Epidermal melanocyte (primary cell): ENCODE data around the gene CASK.
A peak's percentile ranks its signal among the peaks of the same experiment; 100 is the strongest.
"Not testable (repeated sequence)": the region's sequence is repeated elsewhere in the genome, so short reads cannot be mapped to it uniquely, and the experiment has no call there.

ENCODE experiments used
- DNase-seq: peaks from one replicate; pipeline ENCODE4 v3.0.0; 2011; ENCODE audit warnings: low spot score; ENCODE audit not compliant: insufficient read length

The CASK gene

DNA sequence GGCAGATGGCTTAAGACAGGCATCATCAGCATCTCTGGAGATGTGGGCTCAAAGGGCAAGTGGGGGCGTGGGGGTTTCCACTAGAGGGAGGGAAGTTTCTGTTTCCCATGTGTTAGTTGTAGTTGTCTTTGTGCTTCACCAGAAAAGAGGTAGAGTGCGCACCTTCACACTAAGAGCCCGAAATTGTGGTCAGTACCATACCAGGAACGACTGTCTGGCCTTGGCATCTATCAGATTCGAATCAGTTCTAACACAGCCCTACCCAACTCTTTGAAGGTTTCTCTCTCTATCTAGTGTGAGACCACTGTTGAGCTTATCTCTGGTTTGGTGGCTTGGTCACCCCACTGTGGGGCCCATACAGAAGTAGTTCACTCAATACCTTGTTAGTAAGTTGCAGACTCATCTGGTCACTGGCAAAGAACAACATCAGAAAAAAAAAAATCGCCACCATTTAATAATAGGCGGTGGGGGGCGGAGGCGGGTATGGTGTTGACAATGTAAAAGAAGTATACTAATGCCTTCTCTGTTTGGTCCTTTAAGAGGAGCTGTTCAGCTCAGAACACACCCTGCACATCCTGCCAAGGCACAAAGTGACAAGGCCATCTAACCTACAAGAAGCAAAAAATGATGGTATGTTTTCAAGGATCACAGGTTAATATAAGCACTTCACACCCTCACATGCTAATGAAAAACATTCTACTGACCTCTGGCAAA, 405.1 kb downstream of the CASK start:
- no peak for DNase-seq

DNA sequence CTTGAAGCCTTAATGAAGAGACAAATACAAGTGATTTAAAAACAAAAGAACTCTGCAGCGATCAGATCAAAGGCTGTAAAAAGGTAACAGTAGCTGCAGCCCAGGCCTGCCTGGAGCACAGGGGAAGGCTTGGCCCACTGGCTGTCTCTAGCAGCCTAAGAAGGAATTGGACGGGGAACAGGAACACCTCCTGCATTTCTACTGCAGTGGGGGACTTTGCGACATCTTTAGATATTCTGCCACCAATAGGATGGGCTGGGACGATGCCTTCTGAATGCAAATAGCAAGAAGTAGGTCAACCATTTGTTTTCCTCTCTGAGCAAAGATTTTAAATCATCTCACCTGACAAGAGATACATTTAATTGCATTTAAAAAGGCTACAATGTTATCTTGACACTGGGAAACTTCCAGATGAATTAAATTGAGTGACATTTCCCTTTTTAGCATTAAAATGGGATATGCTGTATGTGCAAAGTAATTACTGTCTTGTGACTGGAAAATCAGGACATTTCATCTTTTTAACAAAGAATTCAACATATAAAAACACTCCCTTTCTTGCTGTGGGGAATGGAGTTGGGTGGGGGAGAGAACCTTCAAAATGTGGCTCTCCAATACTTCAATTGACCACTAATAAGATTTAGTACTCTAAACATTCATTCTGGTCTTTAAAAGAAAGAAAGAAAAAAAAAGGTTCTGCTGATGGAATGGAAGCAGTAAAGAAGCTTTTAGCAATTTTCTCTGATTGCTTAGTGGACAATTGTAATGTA, 406.2 kb downstream of the CASK start:
- DNase-seq, result no peak

DNA sequence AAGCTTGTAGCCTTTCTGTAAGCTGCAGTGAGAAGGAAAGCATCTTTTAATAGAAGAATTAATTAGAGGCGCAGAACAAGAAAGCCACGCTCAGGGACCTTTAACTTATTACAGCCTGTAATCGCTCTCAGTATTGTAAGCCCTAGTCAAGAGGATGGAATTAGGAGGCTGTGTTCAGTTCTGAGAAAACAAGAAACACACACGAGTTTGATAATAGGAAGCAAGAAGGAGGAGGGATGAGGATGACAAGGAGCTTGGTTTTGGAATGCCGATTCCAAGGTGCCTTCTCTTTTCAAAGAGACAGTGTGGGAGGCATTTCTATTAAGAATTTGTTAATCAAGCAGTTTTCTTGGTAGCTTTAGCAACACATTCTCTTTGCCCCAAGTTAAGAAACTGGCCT, 406.9 kb downstream of the CASK start:
- no peak for DNase-seq

DNA sequence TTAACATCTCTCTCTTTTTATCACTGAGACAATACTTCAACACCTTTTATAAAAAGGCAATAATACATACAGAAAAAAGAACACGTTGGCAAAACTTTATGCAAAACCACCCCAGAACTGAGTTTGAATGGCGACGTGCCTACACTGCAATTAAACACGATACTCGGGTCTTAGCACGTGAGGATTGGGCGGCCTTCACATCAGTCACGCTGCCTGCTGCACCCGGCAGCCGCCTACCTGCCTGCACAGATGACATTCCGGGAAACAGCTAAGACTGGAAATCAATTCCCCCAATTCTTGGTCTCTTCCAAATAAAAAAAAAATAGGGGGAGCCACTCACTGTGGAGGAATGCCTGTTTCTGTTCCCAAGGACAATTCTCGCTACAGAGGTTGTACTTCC, 408.0 kb downstream of the CASK start:
- no peak for DNase-seq

DNA sequence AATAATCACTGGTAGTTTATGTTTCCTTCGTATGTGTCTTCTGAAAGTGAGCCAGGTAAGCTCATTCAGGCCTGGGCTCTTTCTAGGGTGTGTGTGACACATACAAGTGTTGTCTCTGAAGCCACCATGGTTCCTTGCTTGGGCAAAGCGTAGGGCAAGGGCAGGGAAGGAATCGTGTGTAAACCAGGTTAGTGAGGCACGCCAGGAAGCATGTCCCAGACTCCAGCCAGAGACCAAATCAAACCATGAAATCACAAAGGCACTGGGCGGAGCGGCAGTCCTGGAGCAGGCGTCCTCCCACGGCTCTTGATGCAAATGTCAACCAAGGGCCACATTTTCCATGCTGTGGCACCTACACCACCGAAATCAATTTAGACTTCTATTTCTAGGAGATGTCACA, 409.2 kb downstream of the CASK start:
- DNase-seq, result no peak

DNA sequence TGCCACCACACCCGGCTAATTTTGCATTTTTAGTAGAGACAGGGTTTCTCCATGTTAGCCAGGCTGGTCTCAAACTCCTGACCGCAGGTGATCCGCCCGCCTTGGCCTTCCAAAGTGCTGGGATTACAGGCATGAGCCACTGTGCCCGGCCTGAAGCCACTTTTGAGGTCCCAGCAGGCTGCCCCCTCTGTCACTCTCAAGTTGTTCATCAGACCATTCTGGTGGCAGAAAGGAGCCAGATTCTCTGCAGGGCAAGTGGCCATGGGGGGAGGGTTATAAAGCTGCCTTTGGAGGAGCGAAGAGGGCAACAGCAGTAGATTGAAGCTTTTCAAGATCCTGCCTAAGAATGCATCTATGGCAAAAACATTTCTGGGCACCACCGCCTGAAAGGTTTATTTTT, 410.5 kb downstream of the CASK start:
- DNase-seq, result not testable (repeated sequence)

DNA sequence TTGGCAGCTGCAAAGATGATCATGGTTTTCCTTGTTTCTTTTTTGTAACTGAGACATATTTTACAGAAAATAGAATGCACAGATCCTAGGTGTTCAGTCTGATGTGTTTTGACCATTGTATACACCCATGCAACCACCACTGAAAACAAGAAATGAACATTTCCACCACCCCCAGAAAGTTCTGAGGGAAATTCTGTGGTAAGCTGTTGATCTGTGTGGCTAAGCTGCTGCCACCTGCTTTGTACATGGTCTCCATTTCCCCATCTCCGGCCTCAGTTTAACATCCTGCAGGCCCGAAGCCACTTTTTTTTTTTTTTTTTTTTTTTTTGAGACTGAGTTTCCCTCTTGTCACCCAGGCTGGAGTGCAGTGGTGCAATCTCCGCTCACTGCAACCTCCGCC, 411.0 kb downstream of the CASK start:
- no peak for DNase-seq

DNA sequence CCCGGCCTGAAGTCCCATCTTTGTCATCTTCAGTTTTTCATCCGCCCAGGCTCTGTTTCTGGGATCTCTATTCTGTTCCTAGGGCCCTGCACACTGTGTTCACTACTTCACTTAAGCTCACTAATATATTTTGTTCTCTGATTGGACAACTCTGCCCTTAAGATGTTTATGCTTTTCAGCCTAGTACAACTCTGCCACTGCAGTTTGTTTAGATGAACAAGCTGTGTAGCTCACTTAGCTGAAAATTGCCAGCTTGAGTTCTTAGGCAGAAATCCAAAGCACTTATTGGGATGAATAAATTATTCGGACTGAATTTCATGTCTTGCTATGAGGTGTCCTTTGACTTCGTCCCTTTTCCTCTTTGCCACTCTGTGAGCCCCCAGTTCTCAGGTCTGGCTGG, 415.4 kb downstream of the CASK start:
- no peak for DNase-seq

DNA sequence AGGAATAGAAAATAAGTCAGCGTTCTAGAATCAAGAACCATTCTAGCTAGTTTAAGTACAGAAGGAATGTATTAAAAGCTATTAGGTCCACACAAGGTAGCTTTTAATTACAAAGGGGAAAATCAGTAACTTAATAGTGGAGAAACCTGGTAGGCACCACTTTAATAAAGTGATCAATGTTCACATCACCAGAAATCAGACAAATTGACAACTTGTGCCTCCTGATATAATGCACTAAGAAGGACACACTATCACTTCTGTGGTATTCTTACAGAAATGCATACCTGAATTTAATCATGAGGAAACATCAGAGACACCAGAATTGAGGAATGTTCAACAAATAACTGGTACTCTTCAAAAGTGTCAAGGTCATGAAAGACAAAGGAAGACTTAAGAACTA, 421.4 kb downstream of the CASK start:
- DNase-seq, result no peak

DNA sequence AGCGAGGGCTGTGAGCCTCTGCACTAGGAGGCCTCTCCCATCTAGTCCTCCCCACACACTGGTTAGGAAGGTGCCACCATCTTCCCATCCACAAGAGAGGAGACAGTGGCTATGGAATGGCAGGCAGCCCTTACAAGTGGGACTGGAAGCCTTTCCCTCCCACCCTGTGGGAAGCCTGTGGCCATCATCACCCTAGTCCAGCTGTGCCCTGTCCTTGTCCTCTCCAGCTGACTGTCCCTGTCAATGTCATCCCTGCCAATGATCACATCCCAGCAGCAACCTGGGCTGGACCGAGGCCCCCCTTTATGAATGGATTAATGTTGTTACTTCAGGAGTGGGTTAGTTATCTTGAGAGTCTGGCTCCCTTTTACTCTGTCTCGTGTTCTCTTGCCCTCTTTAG, 423.4 kb downstream of the CASK start:
- DNase-seq, result no peak

DNA sequence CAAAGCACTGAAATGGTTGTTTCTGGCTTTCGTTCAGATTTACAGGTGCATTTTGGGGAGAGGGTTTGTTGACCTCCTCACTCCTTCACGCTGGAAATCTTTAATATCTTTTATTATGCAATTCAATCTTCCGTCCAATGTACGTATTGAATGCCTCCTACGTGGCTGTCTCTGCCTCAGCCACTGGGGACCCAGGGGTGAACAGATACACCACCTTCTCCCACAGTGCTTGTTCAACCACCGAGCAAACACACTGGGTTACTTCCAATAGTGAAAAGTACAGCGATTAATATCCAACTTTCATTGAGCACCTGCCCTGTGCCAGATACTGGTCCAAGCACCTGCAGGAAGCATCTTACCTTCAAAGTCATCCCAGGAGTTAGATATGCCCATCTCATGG, 424.2 kb downstream of the CASK start:
- DNase-seq, result no peak

DNA sequence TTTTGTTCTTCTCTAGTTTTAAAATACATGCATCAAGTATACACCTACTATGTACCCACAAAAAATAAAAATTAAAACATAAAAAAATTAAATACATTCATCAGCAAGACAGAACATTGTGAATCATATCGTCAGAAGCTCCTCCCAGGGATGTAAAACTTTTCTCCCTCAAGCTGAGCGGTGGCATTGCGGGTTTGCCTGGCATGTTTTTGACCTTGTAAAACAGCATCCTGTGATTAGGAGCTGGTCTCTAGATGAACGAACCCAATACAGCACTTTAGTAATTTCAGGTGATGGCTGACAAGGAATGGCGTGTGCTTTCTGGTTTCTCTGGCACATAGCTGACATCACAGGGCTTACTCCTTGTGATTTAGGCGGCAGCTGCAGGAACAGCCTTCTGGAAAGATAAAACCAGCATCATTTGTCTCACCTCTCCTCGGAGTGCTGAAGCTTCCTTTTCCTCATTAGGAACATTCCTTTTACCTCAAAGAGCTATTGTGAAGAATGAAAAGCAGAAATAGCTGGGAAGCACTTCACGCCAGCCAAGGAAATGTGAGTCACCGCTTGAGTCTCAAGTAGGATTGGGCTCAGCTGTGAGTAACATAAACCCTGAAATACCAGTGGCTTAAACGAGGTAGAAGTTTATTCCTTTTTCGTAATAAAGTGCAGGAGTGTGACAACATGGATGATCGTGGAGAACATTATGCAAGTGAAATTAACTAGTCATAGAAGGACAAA, 431.9 kb downstream of the CASK start:
- DNase-seq, result no peak

DNA sequence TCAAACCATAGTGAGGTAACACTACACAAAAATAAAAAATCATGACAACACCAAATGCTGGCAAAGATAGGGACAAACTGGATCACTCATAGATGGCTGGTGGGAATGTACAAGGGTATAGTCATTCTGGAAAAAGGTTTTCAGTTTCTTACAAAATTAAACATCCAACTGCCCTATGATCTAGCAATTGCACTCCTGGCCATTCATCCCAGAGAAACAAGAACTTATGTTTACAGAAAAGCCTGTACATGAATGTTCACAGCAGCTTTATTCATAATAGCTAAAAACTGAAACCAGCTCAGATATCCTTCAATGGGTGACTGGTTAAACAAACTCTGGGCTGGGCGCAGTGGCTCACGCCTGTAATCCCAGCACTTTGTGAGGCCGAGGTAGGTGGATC, 432.9 kb downstream of the CASK start:
- no peak for DNase-seq

DNA sequence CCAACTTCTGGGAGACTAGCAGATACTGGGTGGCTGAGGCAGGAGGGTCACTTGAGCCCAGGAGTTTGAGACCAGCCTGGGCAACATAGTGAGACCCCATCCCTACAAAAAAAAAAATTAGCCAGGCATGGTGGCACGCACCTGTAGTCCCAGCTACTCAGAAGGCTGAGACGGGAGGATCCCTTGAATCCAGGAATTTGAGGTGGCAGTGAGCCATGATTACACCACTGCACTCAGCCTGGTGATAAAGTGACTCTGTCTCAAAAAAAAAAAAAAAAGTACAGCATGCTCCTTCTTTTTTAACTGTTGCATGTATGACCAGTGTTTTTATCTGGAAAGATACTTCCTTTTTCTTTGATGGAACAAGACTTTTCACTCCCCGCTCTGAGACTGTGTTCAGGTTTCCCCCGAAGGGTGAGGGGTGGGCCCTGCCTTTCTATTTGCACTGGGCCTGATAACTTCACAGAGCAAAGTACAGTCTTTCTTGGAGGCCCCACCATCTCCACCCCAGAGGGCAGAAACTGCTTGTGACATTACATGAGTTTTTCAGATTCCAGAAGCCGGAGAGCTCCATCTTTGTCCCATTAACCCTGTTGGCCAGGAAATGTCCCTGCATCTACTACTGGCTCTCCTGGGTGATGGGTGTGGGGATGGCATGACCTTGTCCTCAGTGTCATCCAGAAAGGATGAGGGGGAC, 441.1 kb downstream of the CASK start:
- no peak for DNase-seq

DNA sequence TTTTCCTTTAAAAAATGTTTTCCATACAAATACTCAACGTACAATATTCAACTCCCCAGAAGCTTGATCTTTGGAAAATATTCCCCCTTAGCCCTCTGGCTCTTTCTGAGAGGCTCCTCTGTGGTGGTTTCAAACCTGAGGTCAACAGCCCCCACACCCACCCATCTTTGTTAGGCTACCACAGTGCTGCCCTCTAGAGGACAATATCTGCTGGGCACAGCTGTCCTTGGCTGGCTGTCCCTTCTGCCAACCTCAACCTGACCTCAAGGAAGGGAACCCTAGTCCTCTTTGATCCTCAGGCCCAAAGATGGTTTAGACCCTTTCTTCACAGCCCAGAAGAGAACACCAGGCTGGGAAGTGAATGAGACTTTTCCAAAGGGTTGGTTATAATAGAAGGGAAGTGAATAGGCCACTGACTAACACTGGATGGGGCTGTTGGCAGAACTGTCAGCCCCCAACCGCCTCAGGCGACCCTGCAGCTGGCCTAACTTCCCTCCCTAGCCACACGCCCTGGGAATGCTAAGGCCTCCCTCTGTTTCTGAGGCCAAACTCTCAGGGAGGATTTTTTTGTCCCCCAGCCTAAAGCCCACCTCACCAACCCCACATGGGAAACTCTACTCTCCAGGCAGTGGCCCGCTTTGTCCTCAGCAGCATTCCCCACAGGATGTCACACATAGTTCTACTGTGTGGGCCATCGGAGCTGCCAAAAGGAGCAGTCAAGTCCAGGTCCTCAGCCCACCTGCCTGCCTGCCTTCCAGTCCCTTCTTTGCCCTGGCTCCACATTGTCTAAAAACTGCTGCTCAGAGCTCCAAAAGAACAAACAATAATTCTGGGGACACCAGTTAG, 441.9 kb downstream of the CASK start:
- DNase-seq, result peak; percentile 14

DNA sequence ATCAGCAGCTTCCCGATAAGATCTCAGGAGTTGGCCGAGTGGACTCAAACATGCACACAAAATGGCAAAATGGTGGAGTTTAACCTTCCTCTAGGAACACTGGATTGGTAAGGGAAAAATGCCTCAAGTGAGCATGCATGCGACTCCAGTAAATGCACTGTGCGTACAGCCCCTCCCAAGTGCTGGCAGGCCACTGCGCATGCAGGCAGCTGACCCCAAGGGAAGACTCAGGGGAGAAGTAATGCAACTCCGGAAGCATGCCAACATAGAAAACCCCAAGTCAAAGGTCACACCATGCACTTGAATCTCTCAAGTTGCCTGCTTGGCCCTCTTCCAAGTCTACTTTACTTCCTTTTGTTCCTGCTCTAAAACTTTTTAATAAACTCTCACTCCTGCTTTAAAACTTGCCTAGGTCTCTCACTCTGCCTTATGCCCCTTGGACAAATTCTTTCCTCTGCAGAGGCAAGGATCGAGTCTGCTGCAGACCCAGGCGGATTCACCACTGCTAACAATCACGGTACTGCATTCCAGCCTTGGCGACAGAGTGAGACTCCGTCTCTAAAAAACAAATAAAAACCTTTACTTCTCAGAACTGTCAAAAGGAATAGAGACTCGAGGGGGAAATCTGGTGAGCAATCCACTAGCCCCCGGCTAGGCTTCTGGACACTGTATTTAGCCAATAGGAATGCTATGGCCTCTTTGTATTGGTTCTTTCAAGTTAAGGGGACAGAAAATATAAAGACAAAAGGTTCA, 442.7 kb downstream of the CASK start:
- DNase-seq, result no peak

DNA sequence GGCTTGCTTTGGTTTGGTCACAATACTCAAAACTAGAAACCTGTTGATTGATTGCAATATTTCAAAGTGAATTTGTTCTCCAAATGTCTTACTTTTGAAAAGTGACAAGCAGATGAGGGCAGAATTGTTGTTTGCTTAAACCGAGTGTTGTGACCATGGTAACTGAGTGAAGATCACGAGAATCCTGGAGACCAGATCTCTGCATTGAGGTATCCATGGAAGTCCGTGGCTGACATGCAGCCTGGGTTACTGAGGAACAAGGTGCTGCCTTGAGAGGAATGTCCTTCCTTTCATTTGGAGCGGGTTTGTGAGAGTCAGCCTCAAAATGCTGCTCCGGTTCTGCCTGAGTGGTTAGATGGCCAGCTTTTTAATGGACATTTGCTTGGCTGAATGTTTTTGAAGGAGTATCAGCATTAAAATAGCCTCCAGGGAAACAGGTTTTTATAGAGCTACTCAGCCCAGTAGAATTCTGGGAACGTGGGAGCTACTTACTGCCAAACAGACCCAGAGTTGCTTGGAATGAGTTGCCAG, 444.9 kb downstream of the CASK start:
- DNase-seq, result no peak

DNA sequence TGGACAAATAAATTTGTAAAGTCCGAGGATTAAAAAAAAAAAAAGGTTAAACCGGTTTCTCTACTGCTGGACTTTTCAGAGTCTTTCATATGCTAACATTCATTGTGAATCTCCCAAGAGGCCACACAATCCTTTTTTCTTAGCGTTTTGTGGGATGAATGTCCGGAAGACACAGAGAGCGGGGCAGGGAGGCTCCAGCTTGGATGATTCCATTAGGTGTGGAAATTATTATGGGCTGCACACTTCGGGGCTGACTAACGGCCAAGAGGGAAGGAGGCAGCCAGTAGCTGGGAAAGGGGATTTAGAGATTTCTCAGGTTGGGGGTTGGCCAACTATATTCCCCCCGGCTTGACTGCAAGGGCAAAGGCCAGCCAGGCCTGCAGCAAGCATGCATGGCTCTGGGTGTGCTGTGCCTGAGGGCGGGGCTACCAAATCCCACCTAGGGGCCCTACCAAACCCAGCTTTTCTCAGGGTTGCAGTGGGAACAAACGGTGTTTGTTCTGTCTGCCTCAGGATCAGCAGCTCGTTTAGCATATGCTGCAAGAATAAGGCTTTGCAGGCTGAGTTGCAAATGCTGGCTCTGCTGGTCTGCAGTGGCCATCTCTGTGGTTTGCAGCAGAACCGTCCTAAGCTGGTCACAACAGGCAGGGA, 447.6 kb downstream of the CASK start:
- peak; percentile 21 for DNase-seq

DNA sequence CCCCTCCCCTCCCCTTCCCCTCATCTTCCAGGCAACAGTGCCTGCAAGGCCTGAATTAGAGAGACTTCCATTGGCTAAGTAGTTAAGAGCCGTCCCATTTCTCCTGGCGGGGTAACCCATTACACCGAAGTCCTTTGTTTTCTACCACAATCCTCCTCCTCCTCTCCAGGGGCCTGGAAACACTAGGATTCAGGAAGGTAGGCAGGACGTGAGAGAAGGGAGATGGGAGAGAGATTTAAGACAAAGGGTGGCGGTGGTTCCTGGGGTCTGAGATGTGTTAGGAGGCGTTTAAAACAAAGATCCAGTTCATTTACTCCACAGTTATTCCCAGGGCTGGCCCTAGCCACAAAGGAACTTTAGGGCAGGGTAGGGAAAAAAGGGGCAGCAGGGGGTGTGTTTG, 448.2 kb downstream of the CASK start:
- peak; percentile 13 for DNase-seq
